NT2/D1 (cell line): ENCODE data around the gene RNF141.

ENCODE experiments used
- SUZ12 ChIP-seq: IDR thresholded peaks from 2 replicates; pipeline ENCODE4 v1.6.1; 2011; ENCODE audit not compliant: insufficient read length, insufficient read depth; ENCODE audit errors: extremely low read depth
- ZNF274 ChIP-seq: IDR thresholded peaks from 2 replicates; pipeline ENCODE4 v1.6.1; 2011; ENCODE audit warnings: mild to moderate bottlenecking, low read depth, low read length

DNA sequence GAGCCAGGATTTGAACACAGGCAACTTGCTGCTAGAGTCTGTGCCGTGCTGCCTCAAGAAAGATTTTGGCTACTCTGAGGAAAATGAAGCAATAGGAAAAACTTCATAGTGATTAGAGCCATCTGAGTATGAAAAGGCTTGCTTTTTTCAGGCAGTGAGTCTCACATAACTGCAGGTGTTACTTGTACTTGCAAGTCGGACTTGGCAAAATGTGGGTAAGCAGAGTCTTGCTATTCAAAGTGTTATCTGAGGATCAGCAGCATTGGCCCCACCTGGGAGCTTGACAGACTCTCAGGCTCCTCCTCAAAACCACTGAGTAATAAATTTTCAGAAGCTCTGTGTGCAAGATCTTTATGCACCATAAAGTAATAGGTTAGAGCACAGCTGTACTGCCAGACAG lies 18.1 kb downstream of the RNF141 start:
- no peak for TF ChIP-seq ZNF274
- TF ChIP-seq SUZ12 = no peak
